ENCODE results near the gene TULP4. TPM values are rescaled to one million over a fixed set of nuclear protein-coding genes. Genes with fewer than 3 reads are reported as not detected.
"Not testable (repeated sequence)": the region's sequence is repeated elsewhere in the genome, so short reads cannot be mapped to it uniquely, and the experiment has no call there.

Gene TULP4
- total and polyA plus RNA-seq, 2 donors, result 5.9 to 57.1 TPM

DNA sequence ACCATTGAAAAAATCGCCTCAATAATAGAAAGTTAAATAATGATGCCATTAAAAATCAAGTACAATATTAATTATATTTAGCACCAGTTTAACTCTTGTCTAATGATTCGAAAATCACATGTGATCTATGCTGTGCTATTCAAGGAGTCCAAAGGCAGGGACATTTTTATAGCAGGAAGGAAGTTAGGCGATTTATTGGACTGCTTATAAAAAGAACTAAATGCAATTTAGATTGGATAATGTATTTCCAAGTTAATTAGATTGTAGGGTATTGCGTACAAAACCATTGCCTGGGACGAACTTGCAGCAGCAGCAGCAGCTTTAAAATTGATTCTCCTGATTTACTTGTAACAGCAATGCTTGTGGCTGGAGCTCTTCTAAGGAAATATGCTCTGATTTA lies 160.2 kb downstream of the TULP4 start:
- no peaks in the 10 kb centered on the region for H3K36me3 ChIP-seq (ENCODE audit: control insufficient read depth in 2 of 2, insufficient read depth in 2 of 2, low read length in 1 of 2)
- no peaks in the 10 kb centered on the region for H3K4me1 ChIP-seq (ENCODE audit: control insufficient read depth in 2 of 2, insufficient read depth in 2 of 2, low read length in 2 of 2)
- DNase-seq (ENCODE audit: low read depth in 6 of 9, low spot score in 9 of 9), result no peak
- no peak overlapping the region for H3K4me3 ChIP-seq (ENCODE audit: low read length in 2 of 2)
- H3K9me3 ChIP-seq (ENCODE audit: control insufficient read depth in 2 of 2, insufficient read depth in 1 of 2, low read length in 1 of 2), result no peaks in the 10 kb centered on the region
- WGBS, result 95% methylated on average over 5 of the region's 5 CpGs
- no peak overlapping the region for H3K27ac ChIP-seq (ENCODE audit: low read depth in 1 of 2, low read length in 1 of 2)
- no peaks in the 10 kb centered on the region for H3K27me3 ChIP-seq (ENCODE audit: control insufficient read depth in 2 of 2, insufficient read depth in 1 of 2, low read length in 1 of 2)

DNA sequence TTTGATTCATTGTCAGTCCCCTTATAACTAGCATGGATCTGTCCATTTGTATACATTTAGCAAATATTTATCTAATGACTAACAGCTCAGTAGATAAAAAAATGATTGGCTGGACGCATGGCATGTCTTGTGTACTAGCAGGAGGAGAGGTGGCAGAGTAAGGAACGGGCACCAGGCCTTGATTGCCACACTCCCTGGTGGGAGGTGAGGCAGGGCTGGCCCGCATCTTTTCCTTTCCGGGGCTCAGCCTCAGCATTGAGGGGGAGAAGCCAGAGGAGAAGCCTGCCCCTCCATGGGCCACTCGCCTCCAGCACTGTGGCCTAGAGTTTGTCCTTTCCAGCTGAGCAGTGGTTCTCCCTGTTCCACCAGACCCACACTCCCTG lies 162.7 kb downstream of the TULP4 start:
- no peak for DNase-seq (ENCODE audit: low read depth in 6 of 9, low spot score in 9 of 9)
- peaks cover 4 to 13% of the 10 kb centered on the region in 2 donors for H3K36me3 ChIP-seq (ENCODE audit: control insufficient read depth in 2 of 2, insufficient read depth in 2 of 2, low read length in 1 of 2)
- H3K27me3 ChIP-seq (ENCODE audit: control insufficient read depth in 2 of 2, insufficient read depth in 1 of 2, low read length in 1 of 2), result no peaks in the 10 kb centered on the region
- WGBS, result 98% methylated on average over 5 of the region's 5 CpGs
- no peak overlapping the region for H3K27ac ChIP-seq (ENCODE audit: low read depth in 1 of 2, low read length in 1 of 2)
- no peaks in the 10 kb centered on the region for H3K4me1 ChIP-seq (ENCODE audit: control insufficient read depth in 2 of 2, insufficient read depth in 2 of 2, low read length in 2 of 2)
- H3K9me3 ChIP-seq (ENCODE audit: control insufficient read depth in 2 of 2, insufficient read depth in 1 of 2, low read length in 1 of 2), result no peaks in the 10 kb centered on the region
- no peak overlapping the region for H3K4me3 ChIP-seq (ENCODE audit: low read length in 2 of 2)

DNA sequence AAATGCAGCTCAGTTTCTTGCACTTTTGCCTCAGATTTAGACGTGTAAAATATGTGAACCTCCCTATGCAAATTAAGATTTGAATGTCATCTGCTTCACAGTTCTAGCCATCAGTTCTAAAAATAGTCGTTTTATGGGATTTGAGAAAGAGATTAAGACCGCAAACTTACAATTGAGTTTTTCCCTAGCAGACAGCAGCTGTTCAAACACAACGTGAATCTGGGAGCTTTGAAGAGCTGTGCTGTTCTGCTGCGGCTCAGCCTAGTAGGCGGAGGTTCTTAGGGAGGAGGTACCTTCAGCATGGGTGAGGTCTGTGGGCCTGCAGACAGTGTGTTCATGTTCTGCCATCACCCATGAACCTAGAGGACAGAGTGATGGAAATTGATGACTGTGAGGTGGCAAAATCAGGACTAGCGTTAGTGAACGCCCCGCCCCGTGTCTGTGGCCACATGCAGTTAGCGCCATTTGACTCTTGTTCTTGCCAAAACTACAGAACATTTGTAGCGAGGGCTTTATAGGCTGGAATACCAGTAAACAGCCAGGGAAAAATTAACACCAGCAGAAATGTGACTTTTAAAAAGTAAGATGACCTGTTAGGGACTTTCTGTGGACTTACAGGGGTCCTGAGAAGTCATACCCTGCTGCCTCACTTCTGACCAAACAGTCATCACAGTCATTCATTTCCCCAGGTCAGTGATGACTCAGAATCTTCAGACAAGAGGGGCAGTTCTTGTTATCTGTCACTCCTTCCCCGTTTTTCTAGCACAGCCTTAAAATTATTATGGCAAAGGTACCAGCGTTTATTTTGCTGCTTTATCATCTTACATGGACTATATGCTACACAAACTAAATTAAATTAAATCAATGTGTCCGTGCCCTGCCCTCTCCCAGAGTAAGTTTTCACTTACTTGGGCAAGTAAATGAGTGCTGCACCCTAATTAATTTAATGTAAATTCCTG lies 163.4 kb downstream of the TULP4 start:
- H3K9me3 ChIP-seq (ENCODE audit: control insufficient read depth in 2 of 2, insufficient read depth in 1 of 2, low read length in 1 of 2), result no peaks in the 10 kb centered on the region
- H3K27ac ChIP-seq (ENCODE audit: low read depth in 1 of 2, low read length in 1 of 2), result no peak overlapping the region
- peaks cover 9 to 18% of the 10 kb centered on the region in 2 donors for H3K36me3 ChIP-seq (ENCODE audit: control insufficient read depth in 2 of 2, insufficient read depth in 2 of 2, low read length in 1 of 2)
- H3K27me3 ChIP-seq (ENCODE audit: control insufficient read depth in 2 of 2, insufficient read depth in 1 of 2, low read length in 1 of 2), result no peaks in the 10 kb centered on the region
- no peak overlapping the region for H3K4me3 ChIP-seq (ENCODE audit: low read length in 2 of 2)
- 93% methylated on average over 15 of the region's 15 CpGs for WGBS
- no peak for DNase-seq (ENCODE audit: low read depth in 6 of 9, low spot score in 9 of 9)
- H3K4me1 ChIP-seq (ENCODE audit: control insufficient read depth in 2 of 2, insufficient read depth in 2 of 2, low read length in 2 of 2), result no peaks in the 10 kb centered on the region

DNA sequence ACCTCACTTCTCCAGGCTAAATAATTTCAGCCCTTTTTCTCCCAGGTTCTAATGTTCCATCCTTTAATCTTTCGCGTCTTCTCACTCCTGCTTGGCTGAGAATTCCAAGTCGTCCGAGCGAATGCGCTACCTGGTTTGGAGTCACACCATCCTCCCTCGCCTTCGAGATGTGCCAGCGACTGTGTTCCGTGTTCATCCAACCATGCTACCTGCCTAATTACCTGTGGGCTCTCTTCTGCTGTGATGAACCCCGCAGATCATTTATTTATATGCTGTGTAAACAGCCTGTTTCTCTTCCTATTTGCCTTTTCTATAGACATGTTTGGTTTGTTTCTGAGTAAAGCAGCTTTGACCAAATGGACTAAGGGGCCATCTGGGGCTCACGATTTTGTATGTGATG lies 164.1 kb downstream of the TULP4 start:
- no peaks in the 10 kb centered on the region for H3K4me1 ChIP-seq (ENCODE audit: control insufficient read depth in 2 of 2, insufficient read depth in 2 of 2, low read length in 2 of 2)
- no peak overlapping the region for H3K27ac ChIP-seq (ENCODE audit: low read depth in 1 of 2, low read length in 1 of 2)
- H3K4me3 ChIP-seq (ENCODE audit: low read length in 2 of 2), result no peak overlapping the region
- no peaks in the 10 kb centered on the region for H3K27me3 ChIP-seq (ENCODE audit: control insufficient read depth in 2 of 2, insufficient read depth in 1 of 2, low read length in 1 of 2)
- no peaks in the 10 kb centered on the region for H3K9me3 ChIP-seq (ENCODE audit: control insufficient read depth in 2 of 2, insufficient read depth in 1 of 2, low read length in 1 of 2)
- DNase-seq (ENCODE audit: low read depth in 6 of 9, low spot score in 9 of 9), result no peak
- WGBS, result 96% methylated on average over 12 of the region's 12 CpGs
- H3K36me3 ChIP-seq (ENCODE audit: control insufficient read depth in 2 of 2, insufficient read depth in 2 of 2, low read length in 1 of 2), result peaks cover 17 to 23% of the 10 kb centered on the region in 2 donors

DNA sequence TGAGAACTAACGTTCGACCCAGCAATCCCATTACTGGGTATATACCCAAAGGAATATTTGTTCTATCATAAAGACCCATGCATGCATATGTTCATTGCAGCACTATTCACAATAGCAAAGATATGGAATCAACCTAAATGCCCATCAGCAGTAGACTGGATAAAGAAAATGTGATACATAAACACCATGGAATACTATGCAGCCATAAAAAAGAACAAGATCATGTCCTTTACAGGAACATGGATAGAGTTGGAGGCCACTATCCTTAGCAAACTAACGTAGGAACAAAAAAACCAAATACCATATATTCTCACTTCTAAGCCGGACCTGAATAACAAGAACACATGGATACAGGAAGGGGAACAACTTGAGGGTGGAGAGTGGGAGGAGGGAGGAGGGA lies 165.5 kb downstream of the TULP4 start:
- H3K4me1 ChIP-seq (ENCODE audit: control insufficient read depth in 2 of 2, insufficient read depth in 2 of 2, low read length in 2 of 2); H3K9me3 ChIP-seq (ENCODE audit: control insufficient read depth in 2 of 2, insufficient read depth in 1 of 2, low read length in 1 of 2); H3K27ac ChIP-seq (ENCODE audit: low read depth in 1 of 2, low read length in 1 of 2); H3K27me3 ChIP-seq (ENCODE audit: control insufficient read depth in 2 of 2, insufficient read depth in 1 of 2, low read length in 1 of 2); DNase-seq (ENCODE audit: low read depth in 6 of 9, low spot score in 9 of 9); H3K4me3 ChIP-seq (ENCODE audit: low read length in 2 of 2): not testable (repeated sequence)
- 98% methylated on average over 4 of the region's 4 CpGs for WGBS
- peaks cover 28 to 36% of the 10 kb centered on the region in 2 donors for H3K36me3 ChIP-seq (ENCODE audit: control insufficient read depth in 2 of 2, insufficient read depth in 2 of 2, low read length in 1 of 2)

DNA sequence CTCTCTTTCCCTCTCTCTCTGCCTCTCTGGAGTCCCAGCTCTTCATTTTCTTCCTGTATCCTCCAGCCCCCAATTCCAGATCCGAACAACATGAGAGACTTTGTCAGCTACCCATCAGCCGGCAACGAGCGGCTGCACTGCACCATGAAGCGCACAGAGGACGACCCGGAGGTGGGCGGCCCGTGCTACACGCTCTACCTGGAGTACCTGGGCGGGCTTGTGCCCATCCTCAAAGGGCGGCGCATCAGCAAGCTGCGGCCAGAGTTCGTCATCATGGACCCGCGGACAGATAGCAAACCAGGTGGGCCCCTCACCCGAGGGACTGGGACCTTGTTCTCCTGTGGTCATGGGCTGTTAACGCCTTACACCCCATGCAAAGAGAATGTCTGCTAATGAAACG lies 168.7 kb downstream of the TULP4 start:
- peaks cover 28 to 43% of the 10 kb centered on the region in 2 donors for H3K36me3 ChIP-seq (ENCODE audit: control insufficient read depth in 2 of 2, insufficient read depth in 2 of 2, low read length in 1 of 2)
- H3K4me3 ChIP-seq (ENCODE audit: low read length in 2 of 2), result no peak overlapping the region
- H3K27me3 ChIP-seq (ENCODE audit: control insufficient read depth in 2 of 2, insufficient read depth in 1 of 2, low read length in 1 of 2), result no peaks in the 10 kb centered on the region
- 98% methylated on average over 20 of the region's 20 CpGs for WGBS
- no peak for DNase-seq (ENCODE audit: low read depth in 6 of 9, low spot score in 9 of 9)
- no peak overlapping the region for H3K27ac ChIP-seq (ENCODE audit: low read depth in 1 of 2, low read length in 1 of 2)
- H3K4me1 ChIP-seq (ENCODE audit: control insufficient read depth in 2 of 2, insufficient read depth in 2 of 2, low read length in 2 of 2), result no peaks in the 10 kb centered on the region
- H3K9me3 ChIP-seq (ENCODE audit: control insufficient read depth in 2 of 2, insufficient read depth in 1 of 2, low read length in 1 of 2), result no peaks in the 10 kb centered on the region

DNA sequence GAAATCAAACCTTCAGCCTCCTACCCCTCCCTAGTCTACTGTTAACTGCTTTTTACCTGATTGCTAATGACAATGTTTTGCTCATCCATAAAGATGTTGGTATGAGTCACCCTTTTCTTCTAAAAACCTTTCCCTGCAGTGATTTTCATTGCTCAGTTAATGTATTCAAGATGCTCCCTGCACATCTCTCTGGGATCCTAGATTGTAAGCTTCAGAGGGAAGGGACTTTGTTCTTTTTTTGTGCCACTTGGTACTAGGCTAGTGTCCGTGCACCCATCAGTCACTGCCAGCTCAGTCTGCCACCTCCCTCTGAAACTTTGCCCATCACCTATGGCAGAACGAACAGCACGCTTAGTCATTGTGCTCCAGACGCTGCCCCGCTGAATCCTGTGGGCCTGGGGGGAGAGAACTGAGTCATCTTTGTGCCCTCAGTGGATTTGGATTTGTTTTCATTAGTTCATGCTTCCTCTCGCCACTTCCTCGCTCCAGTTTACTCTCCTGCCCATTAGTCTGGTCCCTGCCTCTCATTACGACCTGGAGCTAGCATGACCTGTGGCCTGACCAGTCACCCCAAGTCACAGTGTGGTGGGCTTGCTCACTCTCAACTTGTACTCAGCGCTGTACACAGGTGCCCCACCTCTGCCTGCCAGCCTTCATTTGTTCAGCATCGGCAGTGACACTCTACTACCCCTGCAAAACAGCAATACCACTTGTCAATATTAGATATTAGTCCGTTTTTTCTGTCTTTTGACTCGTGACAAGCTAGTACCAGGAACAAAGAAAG lies 169.6 kb downstream of the TULP4 start:
- no peaks in the 10 kb centered on the region for H3K9me3 ChIP-seq (ENCODE audit: control insufficient read depth in 2 of 2, insufficient read depth in 1 of 2, low read length in 1 of 2)
- no peak overlapping the region for H3K4me3 ChIP-seq (ENCODE audit: low read length in 2 of 2)
- no peak for DNase-seq (ENCODE audit: low read depth in 6 of 9, low spot score in 9 of 9)
- peaks cover 28 to 43% of the 10 kb centered on the region in 2 donors for H3K36me3 ChIP-seq (ENCODE audit: control insufficient read depth in 2 of 2, insufficient read depth in 2 of 2, low read length in 1 of 2)
- H3K27ac ChIP-seq (ENCODE audit: low read depth in 1 of 2, low read length in 1 of 2), result no peak overlapping the region
- WGBS, result 99% methylated on average over 12 of the region's 12 CpGs
- no peaks in the 10 kb centered on the region for H3K4me1 ChIP-seq (ENCODE audit: control insufficient read depth in 2 of 2, insufficient read depth in 2 of 2, low read length in 2 of 2)
- H3K27me3 ChIP-seq (ENCODE audit: control insufficient read depth in 2 of 2, insufficient read depth in 1 of 2, low read length in 1 of 2), result no peaks in the 10 kb centered on the region

DNA sequence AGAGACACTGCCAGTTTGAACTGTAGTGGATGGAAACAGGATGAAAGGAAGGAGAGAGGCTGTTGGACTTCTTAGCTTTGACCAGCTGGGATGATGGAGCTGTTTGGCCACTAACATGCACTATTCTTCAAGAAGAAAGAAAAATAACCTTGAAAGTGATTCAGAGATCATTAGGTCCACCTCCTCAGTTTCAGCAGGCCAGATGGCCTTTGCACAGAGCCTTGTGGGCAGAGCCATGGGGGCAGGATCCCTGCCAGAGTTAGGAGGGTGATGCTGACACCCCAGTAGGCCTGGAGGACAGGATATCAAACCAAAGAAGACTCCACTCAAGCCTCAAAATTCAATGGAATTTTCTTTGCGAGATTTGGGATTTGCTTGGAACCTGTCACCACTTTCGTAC lies 173.2 kb downstream of the TULP4 start:
- Histone ChIP-seq H3K27me3 (ENCODE audit: control insufficient read depth in 2 of 2, insufficient read depth in 1 of 2, low read length in 1 of 2) (no peaks in the 10 kb centered on the region), H3K27ac (ENCODE audit: low read depth in 1 of 2, low read length in 1 of 2) (no peak overlapping the region), H3K4me1 (ENCODE audit: control insufficient read depth in 2 of 2, insufficient read depth in 2 of 2, low read length in 2 of 2) (no peaks in the 10 kb centered on the region), H3K9me3 (ENCODE audit: control insufficient read depth in 2 of 2, insufficient read depth in 1 of 2, low read length in 1 of 2) (no peaks in the 10 kb centered on the region), H3K4me3 (ENCODE audit: low read length in 2 of 2) (no peak overlapping the region), H3K36me3 (ENCODE audit: control insufficient read depth in 2 of 2, insufficient read depth in 2 of 2, low read length in 1 of 2) (peaks cover 19 to 28% of the 10 kb centered on the region in 2 donors)
- DNase-seq (ENCODE audit: low read depth in 6 of 9, low spot score in 9 of 9), result no peak
- over 99% methylated on average over 2 of the region's 2 CpGs for WGBS

DNA sequence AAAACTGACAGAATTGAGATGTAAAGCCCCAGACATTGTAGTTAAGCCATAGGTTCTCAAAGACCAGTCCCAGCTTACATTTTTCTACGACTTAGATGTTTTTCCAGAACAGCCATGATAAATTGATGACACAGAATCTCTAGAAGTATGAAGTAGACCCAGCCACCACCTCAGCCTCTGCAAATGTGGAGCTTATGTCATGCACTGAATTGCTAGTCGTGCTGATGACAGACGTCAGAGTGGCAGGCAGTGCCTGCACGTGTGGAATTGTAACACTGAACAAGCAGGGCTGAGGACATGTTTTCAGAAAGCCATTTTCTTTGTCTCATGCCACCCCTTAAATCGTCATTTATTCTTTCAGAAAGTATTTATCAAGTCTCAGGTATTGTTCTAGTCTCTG lies 175.2 kb downstream of the TULP4 start:
- Histone ChIP-seq H3K9me3 (ENCODE audit: control insufficient read depth in 2 of 2, insufficient read depth in 1 of 2, low read length in 1 of 2) (no peaks in the 10 kb centered on the region), H3K4me3 (ENCODE audit: low read length in 2 of 2) (no peak overlapping the region), H3K4me1 (ENCODE audit: control insufficient read depth in 2 of 2, insufficient read depth in 2 of 2, low read length in 2 of 2) (no peaks in the 10 kb centered on the region), H3K27ac (ENCODE audit: low read depth in 1 of 2, low read length in 1 of 2) (no peak overlapping the region), H3K27me3 (ENCODE audit: control insufficient read depth in 2 of 2, insufficient read depth in 1 of 2, low read length in 1 of 2) (no peaks in the 10 kb centered on the region), H3K36me3 (ENCODE audit: control insufficient read depth in 2 of 2, insufficient read depth in 2 of 2, low read length in 1 of 2) (peaks cover 1 to 13% of the 10 kb centered on the region in 2 donors)
- 96% methylated on average over 5 of the region's 5 CpGs for WGBS
- no peak for DNase-seq (ENCODE audit: low read depth in 6 of 9, low spot score in 9 of 9)

Measured in thymus (tissue), 11 donors.